Measurements from ENCODE around the gene AXDND1. TPM values are rescaled to one million over a fixed set of nuclear protein-coding genes. Genes with fewer than 3 reads are reported as not detected.
A peak's percentile ranks its signal among the peaks of the same experiment; 100 is the strongest.

Gene AXDND1, protein sequence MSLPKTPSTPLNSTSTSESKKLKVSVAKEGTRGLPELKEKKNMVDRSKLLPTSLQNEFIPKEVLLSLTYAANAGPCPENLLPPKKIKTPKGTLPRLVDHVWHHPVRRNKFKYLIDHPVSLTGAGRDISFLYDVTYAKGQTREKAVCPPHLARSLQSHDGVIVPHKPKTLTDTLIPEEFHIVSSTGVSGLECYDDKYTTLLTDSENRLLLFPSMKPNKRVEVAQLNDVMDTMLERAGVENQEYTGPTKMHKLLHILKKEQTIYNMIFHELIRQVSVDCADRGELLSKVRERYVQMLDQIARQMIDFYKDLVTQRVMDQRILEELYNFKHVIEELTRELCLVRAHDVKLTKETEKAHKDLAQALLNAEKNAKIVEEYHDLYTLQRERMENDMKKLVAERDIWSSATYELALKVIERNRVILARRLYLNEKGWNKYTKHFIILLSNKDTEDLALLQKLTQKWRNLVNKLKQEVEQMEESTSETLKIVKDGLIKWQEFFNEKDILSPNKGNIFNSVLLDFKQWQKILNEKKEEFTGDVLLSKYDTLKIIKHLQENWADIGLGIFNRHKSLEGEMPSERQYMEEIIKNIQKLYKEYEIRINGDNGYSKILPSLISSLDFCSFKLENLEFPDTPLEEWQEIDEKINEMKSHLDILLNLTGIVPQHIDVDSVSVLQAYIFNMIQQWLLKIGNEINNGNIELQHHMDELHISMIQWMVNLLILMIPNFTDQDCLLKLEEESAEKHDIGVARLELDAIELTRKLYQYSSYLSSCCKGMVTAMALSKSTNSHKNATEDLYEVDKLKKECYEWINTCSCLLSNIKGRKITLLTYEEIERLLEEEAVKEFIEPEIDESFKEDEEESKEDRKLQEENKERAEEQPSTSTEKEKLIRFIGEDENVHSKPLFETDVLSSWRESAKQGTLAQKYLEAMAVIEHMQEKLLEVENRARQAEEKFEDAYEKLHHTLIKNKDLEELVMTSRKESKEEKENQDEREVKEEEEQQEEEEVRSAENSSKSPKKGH
- not detected for total RNA-seq
- long read RNA-seq, result 0 reads

DNA sequence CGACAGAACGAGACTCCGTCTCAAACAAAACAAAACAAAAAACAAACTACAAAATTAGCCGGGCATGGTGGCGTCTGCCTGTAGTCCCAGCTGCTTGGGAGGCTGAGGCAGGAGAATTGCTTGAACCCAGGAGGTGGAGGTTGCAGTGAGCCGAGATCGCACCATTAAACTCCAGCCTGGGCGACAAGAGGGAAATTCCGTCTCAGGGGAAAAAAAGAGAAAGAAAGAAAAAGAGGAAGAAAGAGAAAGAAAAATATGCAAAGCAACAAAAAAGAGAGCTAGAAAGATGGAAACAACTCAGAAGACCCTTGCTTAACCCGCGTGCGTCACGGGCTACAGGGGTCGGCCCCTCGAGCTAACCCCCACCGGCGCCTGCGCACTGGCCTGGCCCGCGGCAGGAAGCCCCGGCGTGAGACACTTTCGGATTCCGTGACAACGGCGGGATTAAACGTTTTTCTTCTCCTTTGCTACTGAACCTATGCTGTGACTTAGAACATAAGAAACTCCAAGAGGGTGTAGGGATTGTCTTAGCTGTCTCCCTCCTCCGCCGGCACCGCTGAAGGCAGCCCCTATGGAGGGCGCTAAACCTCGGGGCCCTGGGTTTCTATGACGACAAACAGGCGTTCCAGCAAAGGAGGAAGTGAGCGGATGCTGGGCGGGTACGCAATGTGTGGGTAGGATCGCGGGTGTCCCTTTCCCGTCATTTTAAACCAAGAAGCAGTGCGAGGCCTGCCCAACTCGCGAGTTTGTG, at the start of gene AXDND1:
TSS of gene AXDND1 (plus strand) at position 630 of the 751 bp plus-strand sequence. CDS start 539 bp downstream, outside the sequence.
- intact Hi-C loops (cut with DNase I), result loop anchor here (5.0 kb wide), 2 partner anchors 73 to 593 kb away; partner anchors contain the start of gene SOAT1
- DNase-seq (ENCODE audit: low spot score), result peak; percentile 96

DNA sequence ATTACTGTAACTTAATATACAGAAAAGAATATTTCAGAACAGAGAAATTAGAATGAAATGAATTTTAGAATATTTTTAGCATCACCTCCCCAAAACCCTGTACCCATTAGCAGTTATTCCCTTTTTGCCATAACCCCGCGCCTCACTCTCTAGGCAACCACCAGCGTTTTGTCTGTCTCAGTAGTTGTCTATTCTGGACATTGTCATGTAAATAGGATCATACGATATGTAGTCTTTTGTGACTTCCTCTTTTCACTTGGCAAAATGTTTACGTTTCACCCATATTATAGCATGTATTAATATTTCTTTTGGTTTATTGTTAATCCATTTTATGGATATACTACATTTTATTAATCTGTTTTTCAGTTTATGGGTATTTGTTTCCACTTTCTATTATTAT, 47.3 kb upstream of the AXDND1 start:
- DNase-seq (ENCODE audit: low spot score), result no peak
- intact Hi-C loops (cut with DNase I), result no loop called here

DNA sequence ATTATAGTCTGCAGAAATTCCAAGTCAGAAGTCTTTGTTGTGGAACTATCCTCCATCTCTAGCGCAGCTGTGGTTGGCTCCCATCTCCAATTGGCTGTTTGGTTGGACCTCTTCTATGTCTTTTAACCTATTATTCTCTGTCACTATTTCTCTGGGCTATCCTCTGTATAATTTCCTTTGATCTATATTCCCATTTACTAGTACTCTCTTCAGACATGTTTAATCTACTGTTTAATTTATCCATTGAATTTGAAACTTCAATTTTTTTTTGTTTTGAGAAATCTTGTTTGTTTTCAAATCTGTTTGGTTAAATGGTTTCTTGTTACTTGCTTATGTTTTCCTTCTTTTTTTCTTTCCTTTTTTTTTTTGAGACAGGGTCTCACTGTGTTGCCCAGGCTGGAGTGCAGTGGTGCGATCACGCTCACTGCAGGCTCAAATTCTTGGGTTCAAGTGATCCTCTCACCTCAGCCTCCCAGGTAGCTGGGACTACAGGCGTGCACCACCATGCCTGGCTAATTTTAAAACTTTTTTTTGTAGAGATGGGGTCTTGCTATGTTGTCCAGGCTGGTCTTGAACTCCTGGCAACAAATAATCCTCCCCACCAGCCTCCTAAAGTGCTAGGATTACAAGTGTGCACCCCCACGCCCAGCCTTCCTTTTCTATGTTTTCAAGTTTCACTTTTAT, 44.1 kb upstream of the AXDND1 start:
- intact Hi-C loops (cut with DNase I), result no loop called here
- DNase-seq (ENCODE audit: low spot score), result no peak

DNA sequence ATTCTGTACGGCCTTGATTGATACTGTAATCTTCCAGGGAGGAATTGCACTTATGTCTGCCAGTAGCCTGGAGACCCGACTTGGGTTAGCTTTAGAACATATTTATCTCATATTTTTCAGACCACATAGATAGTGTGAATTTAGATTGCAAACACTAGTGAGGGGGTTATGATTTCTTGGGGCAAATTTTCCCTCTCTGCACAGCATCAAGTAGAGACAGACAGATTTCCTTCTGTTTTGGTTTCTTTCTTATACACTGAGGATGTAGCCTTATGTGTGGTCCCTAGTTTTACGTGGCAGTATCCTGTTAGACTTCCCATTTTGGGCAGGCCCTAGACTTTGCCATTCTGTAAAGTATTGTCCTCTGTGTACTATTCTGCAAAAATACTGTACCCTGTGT, 43.2 kb upstream of the AXDND1 start:
- no peak for DNase-seq (ENCODE audit: low spot score)
- intact Hi-C loops (cut with DNase I), result no loop called here

DNA sequence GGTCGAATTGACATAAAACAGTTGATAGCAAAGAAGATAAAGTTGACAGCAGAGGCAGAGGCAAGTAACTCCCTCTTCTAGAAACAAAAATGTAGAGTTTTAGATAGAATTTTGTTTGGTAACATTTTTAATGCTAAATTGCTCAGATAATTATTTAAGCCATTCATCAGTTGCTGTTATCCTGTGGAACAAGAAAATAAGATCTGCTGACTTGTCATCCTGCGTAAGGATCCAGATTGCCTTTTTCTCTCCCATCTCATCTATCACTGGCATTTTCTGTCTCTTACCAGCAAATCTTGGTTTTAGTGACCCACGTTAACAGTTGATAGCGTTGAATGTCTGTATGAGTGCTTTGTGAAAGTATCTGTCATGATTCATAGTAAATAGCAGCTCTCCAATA, 42.3 kb upstream of the AXDND1 start:
- no peak for DNase-seq (ENCODE audit: low spot score)
- intact Hi-C loops (cut with DNase I), result no loop called here

DNA sequence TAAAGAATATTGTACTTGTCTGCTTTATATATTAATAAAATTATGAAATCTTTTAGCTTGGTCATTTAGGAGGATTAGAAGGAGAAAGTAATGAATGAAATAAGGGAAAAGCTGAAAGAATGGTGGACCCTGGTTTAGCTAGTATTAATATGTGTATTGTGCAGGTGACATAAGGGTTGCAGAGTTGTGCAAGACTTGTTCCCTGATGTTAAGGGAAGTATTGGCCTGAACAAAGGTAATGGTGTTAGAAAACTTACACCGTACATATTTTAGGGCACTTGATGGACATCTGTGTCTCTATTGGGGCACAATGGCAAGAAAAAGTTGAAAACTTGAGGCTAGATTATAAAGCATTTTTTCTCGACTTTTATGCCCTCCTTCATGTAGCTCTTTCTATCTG, 39.9 kb upstream of the AXDND1 start:
- intact Hi-C loops (cut with DNase I), result no loop called here
- no peak for DNase-seq (ENCODE audit: low spot score)

DNA sequence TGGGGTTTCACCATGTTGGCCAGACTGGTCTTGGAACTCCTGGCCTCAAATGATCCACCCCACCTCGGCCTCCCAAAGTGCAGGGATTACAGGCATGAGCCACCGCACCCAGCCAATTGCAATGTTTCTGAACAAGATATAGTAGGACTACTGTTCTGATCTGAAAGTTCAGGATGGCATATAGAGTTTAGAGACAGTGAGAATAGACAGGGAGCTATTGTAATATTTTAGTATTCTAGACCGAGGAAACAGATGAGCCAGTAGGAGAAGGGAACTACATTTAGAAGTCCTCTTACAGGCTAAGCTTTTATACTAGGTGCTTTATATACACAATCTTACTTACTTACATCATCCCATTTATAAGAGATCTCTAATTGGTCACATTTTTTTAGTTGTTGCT, 39.0 kb upstream of the AXDND1 start:
- intact Hi-C loops (cut with DNase I), result no loop called here
- DNase-seq (ENCODE audit: low spot score), result no peak

DNA sequence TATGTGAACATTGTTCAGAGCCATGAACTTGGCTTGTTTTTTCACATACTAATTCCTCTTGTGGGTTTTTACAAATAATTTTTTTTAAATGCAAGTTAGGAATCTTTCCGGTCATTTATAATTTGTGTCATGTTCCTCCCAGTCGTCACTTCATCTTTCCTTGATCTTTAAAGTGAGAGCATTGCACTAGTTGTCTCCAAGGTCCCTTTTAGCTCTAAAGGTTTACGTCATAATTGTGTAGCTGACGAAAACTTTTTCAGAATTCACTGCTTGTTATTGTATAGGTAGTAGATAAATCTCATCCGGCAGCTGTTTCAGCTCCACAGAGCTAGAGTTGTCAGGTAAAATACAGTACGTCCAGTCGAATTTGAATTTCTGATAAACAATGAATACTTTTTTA, 38.6 kb upstream of the AXDND1 start:
- DNase-seq (ENCODE audit: low spot score), result no peak
- intact Hi-C loops (cut with DNase I), result no loop called here

DNA sequence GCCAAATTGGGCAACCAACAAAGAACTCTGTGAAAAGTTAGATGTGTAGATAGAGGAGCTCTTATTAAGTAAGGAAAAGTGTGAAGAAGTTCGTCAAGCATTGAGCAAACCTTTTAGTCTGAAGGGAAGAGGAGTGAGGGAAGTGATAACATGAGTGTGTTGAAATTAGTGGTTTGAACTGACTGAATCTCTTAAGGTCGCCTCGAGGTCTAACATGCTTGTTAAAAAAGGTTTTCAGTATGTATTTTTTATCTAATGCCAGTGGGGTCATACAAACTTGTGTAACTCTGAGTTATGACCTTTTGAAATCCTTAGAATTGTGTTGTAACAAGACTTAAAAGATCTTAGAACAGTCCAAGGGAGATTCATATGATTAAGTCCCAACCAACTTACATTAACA, 38.1 kb upstream of the AXDND1 start:
- DNase-seq (ENCODE audit: low spot score), result no peak
- intact Hi-C loops (cut with DNase I), result no loop called here

DNA sequence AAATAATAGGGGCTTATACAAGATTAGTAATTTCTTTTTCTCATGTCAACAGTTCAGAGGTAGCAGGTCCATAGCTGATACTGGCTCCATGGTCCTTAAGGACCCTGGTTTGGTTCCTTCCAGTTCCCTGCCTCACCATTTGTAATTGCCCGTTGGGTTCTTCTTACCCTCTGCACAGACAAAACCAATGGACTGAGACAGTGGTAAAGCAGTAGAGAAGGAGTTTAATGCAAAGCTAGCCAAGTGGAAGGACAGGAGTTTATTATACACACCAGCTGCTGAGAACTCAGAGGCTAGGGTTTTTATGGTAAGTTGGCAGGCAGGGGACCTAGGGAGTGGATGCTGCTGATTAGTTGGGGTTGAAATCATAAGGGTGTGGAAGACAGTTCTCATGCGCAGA, 35.9 kb upstream of the AXDND1 start:
- intact Hi-C loops (cut with DNase I), result no loop called here
- no peak for DNase-seq (ENCODE audit: low spot score)

DNA sequence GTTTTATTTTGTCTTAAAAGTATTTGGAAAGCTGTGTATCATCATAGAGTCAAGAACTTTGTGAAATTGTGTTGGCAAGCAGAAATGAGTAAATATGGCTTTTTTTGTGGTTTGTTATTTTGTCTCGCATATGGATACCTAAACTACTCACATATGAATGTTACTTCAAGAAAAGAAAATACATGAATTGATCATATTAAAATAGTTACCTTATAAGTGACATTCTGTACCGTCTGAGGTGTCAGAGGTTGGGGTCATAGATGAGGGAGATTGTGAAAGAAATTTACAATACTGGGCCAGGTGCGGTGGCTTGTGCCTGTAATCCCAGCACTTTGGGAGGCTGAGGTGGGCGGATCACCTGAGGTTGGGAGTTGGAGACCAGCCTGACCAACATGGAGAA, 31.3 kb upstream of the AXDND1 start:
- intact Hi-C loops (cut with DNase I), result no loop called here
- no peak for DNase-seq (ENCODE audit: low spot score)

DNA sequence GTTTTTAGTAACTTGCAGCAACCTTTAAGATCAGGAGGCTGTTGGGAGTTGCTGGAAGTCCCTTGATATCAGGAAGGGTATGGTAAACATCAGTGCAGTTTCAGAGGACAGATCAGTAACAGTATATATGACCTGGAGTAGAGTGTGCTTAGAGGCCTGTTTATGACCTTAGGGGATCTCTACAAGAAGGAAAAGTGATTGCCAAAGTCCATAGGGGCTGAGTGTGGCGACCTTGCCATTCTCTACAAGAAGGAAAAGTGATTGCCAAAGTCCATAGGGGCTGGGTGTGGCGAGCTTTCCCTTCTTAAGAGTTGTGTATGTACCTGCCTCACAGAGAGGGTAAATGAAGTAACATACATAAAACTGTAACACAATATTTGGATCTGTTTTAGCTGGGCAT, 28.5 kb upstream of the AXDND1 start:
- intact Hi-C loops (cut with DNase I), result no loop called here
- no peak for DNase-seq (ENCODE audit: low spot score)

DNA sequence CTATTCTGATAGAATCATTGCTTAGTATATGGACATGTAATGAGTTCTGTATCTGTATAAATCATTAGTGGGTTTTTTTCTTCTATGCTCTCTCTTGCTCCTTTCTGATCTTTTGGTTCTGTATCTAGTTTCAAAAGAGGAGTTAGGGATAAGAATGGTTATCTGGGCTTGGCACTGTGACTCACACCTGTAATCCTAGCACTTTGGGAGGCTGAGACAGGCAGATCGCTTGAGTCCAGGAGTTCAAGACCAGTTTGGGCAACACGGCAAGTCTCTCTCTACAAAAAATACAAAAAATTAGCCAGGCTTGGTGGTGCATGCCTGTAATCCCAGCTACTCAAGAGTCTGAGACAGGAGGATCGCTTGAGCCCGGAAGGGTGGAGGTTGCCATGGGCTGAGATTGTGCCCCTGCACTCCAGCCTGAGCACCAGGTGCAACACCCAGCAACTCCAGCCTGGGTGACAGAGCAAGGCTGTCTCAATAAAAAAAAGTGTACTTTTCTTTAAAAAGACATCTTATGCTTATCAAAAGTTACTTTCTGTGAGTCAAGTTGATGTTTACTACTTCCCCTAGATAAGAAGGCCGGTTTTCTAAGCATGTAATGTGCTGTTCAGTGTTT, 27.7 kb upstream of the AXDND1 start:
- intact Hi-C loops (cut with DNase I), result no loop called here

DNA sequence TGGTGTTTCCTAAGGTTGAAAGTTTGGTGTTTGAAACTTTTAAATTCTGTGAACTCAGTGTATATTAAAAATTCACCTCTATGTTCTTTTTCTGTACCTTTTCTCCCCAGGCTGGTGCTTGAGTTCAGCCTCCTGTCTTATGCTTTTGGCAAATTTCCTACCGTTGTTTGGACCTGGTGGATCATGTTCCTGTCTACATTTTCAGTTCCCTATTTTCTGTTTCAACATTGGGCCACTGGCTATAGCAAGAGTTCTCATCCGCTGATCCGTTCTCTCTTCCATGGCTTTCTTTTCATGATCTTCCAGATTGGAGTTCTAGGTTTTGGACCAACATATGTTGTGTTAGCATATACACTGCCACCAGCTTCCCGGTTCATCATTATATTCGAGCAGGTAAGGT, 24.9 kb upstream of the AXDND1 start:
- intact Hi-C loops (cut with DNase I), result no loop called here
- DNase-seq (ENCODE audit: low spot score), result no peak

More for the DNA sequence above, 27.7 kb upstream of the AXDND1 start:
- DNase-seq (ENCODE audit: low spot score), result no peak

DNA sequence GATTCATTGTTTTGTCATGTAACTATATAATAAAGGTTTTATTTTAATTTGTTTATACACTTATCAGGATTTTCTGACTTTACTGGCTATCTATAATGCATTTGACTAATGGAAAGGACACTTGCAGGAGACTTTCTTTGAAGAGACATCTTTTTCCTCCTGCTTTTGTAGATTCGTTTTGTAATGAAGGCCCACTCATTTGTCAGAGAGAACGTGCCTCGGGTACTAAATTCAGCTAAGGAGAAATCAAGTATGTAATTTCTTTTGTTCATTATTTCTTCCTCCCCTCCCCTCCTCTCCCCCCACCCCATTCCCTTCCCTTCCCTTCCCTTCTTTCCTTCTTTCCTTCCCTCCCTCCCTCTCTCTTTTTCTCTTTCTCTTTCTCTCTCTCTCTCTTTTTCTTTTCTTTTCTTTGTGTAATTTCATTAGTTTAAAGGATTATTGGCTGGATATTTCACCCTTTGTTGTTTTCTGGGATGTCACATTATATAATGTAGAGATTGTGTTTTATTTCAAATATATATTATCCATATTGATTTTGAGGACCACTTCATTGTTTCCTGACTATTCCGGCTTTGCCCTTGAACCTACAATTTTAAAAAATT, 23.7 kb upstream of the AXDND1 start:
- no peak for DNase-seq (ENCODE audit: low spot score)
- intact Hi-C loops (cut with DNase I), result no loop called here

DNA sequence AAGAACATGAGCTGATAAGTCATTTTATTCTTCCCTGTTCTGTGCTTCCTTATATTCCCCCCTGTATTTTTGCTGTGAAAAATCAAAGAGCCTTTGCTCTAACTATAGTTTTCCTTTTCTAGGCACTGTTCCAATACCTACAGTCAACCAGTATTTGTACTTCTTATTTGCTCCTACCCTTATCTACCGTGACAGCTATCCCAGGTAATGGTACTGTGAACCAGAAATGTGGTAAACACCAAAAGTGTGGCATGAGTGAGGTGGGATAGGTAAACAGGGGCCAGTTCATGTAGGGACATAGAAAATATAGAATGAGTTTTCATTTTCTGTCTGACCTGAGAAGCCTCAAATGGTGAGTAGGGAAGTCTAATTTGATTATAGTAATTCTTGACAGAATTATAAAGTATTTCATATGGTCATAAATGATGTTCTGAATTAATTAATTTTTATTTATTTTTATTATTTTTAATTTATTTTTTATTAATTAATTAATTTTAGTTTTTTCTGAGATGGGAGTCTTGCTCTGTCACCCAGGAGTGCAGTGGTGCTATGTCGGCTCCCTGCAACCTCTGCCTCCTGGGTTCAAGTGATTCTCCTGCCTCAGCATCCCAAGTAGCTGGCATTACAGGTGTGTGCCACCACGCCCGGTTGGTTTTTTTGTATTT, 22.9 kb upstream of the AXDND1 start:
- intact Hi-C loops (cut with DNase I), result no loop called here
- DNase-seq (ENCODE audit: low spot score), result no peak

DNA sequence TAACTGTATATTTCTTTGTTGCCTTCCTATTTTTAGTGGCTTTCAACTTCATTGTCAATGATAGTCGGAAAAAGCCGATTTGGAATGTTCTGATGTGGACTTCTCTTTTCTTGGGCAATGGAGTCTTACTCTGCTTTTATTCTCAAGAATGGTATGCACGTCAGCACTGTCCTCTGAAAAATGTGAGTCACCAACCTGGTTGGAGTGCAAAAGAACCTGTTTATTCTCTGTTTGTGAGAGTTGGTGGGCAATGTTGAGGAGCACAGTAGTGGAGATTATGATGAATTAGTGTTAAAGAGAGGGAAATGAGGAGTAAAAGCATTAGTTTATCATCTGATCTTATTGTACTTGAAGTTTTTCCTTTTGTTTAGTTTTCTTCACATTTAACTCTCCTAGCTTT, 14.5 kb upstream of the AXDND1 start:
- no peak for DNase-seq (ENCODE audit: low spot score)
- intact Hi-C loops (cut with DNase I), result no loop called here

DNA sequence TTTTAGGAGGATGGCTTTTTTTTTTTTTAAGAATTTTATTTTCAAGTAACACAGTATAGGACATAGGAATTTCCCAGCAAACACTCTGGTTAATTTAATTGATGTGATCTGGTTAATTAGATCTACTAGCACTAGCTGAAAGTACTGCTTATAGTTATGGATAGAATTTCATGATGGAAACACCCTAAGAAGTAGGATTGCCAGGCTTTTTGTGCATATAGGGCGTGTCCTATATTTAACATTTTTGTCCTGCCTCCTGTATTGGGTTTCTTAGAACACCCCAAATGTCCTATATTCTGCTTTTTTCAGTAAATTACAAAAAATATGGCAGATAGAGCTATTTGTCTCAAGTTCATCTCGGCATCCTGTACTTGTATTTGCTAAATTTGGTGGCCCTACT, 13.5 kb upstream of the AXDND1 start:
- intact Hi-C loops (cut with DNase I), result no loop called here
- DNase-seq (ENCODE audit: low spot score), result no peak

Measured in cardiac septum (tissue), 1 donor.